Uterus (tissue), 2 donors: Measurements from ENCODE around the gene ITPR1.

ENCODE experiments used
- POLR2A ChIP-seq, 2 donors: fragments of 450-650 bp; IDR thresholded peaks; one replicate each; pipeline ENCODE4 v1.6.1; 2016; ENCODE audit warnings: antibody characterized with exemption in 2 of 2, mild to moderate bottlenecking in 1 of 2, moderate library complexity in 1 of 2
- TF ChIP-seq, protein P1 (sequence below), 4 experiments: fragments of 200-600 bp in 2 of 4; fragments of 450-650 bp in 2 of 4; sonication (generic) in 2 of 4; IDR thresholded peaks; one replicate each; pipeline ENCODE4 v1.5.1; 2016 to 2019; ENCODE audit warnings: antibody characterized with exemption in 4 of 4, mild to moderate bottlenecking in 2 of 4, moderate library complexity in 1 of 4

DNA sequence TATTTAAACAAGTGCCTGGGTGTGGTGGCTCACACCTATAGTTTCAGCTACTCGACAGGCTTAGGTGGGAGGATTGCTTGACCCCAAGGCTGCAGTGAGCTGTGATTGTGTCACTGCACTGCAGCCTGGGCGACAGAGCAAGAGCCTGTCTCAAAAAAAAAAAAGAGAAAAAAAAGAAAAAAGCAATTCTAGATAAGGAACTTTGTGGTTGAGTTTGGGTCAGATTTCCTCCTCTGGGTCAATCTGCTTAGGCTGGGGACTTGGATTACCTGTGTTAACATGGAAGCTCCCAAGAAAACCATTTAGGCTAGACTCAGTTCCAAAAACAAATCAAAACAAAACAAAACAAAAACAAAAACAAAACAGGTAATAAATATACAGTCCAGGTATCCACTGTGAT, 50.0 kb downstream of the ITPR1 start:
- TF ChIP-seq, protein P1, sequence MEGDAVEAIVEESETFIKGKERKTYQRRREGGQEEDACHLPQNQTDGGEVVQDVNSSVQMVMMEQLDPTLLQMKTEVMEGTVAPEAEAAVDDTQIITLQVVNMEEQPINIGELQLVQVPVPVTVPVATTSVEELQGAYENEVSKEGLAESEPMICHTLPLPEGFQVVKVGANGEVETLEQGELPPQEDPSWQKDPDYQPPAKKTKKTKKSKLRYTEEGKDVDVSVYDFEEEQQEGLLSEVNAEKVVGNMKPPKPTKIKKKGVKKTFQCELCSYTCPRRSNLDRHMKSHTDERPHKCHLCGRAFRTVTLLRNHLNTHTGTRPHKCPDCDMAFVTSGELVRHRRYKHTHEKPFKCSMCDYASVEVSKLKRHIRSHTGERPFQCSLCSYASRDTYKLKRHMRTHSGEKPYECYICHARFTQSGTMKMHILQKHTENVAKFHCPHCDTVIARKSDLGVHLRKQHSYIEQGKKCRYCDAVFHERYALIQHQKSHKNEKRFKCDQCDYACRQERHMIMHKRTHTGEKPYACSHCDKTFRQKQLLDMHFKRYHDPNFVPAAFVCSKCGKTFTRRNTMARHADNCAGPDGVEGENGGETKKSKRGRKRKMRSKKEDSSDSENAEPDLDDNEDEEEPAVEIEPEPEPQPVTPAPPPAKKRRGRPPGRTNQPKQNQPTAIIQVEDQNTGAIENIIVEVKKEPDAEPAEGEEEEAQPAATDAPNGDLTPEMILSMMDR (IDR thresholded peaks at IDR 0.05): no peak
- no peak for TF ChIP-seq POLR2A (IDR thresholded peaks at IDR 0.05)
